Occipital lobe (tissue), 2 donors: ENCODE measurements around the gene TP53I11. TPM values are rescaled to one million over a fixed set of nuclear protein-coding genes. Genes with fewer than 3 reads are reported as not detected.

Experiments
- DNase-seq: peaks from one replicate; lab custom pipeline; 2025; lab: John Stamatoyannopoulos, UW
- total RNA-seq: library from RNA; depleted of rRNA; stranded (reverse); fragments of >200 nt; gene quantifications from one replicate; pipeline ENCODE4 v1.2.3, GENCODE V29; 2014

Gene TP53I11
- total RNA-seq, 1 donor from 2014 or later: 27.1 TPM

DNA sequence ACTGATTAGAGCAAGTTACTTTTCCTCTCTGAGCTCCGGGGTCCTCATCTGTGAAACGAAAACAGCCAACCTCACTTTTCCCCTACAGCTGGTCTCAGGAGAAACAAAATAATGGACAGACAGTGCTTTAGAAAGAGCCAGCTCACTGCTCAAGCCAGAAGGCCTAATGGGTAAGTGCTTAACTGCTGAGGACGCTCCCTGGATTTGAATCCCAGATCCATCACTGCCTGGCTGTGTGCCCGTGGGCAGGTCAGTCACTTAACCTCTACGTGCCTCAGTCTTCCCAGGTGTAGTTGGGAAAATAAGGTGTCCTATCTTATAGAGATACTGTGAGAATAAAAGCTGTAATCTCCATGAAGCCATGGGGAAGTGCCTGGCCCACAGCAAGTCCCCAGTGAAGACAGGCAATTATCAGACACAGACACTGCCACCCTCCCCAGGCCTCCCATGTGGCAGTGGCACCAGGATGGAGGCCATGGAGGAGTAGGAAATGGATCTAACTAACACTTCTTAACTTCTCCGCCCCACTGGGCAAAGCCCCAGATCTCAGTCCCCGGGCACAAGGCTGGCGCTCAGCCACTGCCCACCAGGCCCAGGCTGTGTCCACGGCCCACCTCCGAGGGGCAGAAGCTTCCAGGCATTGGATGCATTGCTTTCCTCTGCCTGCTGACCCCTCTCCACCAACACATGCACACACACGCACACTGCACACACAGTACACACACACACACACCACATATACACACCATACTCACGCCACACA, 9.2 kb downstream of the TP53I11 start:
- no peak for DNase-seq

DNA sequence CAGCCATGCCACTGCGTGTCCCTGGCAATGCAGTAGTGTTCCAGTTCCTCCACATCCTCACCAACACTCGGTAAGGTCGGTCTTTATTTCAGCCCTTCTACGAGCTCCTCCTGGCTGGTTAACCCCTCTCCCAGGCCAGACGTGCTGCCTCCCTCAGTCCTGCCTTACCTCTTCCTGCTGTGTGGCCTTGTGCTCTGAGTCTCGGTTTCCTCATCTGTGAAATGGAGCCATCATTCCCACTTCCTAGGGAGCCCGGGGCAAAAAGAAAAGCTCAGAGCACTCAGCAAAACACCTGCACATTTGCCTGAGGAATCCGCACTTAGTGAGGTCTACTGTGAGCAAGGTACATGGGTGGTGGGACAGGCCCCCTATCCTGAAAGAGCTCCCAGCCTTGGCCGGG, 9.8 kb downstream of the TP53I11 start:
- DNase-seq: no peak

DNA sequence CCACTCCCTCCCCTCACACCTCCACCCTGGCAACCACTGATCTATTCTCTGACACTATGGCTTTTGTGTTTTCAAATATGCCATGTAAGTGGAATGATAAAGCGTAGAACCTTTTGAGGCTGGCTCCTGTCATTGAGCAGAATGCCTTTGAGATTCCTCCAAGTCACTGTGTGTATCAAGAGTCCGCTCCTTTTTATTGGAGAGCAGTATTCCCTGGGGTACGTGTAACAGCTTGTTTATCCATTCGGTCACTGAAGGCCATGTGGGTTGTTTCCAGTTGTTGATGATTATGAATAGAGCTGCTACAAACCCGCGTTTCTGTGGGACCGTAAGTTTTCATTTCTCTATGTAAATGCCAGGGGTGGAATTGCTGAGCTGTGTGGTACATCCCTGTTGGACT, 10.3 kb downstream of the TP53I11 start:
- DNase-seq: no peak

DNA sequence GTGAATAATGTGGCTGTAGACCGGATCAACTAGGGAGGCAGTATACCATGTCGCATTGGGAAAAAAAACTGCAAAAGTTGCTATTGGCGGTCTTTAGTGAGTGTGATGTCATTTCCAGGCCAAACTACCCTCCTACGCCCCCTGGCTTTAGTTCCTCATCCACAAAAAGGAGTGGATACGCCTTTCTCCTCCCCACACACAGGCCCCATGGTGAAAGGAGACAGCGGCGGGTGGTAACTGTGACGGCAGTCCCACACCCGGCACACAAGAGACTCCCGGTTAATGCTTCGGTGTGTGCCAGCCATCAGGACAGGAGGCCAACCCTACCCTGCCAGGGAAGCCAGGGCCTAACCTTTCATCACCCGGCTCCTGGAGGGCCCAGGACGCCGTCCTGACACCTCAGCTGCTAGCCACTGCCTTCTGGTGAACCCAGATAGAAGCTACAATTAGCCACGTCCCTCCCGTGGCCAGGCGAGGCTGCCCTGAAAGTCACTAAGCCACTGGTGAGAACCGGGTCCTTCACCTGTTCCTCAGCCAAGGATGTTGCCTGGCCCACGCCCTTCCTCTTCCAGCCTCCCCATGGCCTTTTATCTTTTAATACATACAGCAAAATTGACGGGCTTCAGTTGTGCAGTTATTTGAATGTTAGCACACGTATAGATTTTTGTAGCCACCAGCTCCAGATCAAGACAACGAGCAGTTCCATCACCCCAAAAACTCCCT, 10.8 kb downstream of the TP53I11 start:
- no peak for DNase-seq

DNA sequence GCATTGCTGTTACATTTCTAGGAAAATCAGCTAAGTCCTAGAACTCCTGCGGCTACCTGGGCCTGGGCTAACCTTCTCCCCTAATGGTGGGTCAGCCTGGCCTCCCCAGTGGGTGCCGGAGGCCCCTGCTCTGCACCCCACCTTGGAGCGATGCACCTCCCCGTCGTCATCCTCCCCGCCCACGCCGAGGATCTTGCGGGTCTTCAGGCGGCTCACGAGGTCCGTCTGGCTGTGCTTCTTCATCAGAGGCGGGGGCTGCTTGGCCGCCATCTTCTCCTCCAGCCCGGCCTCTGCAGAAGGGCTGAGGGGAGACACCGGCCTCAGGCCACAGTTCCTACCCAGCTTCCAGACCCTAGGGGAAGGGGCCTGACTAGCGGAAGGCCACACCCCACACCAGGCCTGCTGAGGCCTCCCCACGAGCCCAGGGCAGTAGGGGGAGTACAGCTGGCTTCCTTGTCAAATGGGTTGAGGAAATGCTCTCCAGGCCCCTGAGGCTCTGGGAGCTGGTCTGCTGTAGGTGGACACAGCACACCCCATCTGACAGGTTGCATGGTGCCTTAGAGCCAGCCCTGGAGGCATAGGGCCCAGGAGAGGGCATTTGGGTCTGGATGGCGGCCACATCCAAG, 12.5 kb downstream of the TP53I11 start:
- DNase-seq: no peak

DNA sequence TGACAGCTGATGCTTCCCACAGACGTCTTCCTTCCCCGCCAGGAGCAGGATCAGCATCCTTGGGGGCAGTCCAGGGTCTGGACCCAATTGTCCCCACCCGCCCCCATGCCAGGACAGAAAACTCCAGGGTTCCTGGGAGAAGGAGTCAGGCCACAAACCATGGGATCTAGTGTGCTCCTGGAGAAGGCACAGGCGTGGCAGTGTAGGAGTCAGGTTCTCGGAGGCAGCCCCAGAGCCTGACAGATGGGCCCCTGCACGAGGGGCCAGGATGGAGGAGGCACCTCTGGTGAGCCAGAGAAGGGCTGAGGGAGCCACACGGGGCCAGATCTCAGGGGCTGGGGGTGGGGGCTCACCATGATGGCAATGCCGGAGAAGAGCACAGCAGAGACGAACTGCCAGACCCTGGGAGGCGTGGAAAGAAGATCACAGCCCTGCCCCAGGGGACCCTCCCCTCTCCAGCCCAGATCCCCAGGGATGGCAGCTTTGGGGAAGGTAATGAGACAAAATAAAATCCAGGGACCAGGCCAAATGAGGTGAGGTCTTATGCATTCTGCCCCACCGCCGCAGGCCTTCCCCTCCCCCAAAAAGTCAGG, 13.6 kb downstream of the TP53I11 start:
- DNase-seq: no peak

DNA sequence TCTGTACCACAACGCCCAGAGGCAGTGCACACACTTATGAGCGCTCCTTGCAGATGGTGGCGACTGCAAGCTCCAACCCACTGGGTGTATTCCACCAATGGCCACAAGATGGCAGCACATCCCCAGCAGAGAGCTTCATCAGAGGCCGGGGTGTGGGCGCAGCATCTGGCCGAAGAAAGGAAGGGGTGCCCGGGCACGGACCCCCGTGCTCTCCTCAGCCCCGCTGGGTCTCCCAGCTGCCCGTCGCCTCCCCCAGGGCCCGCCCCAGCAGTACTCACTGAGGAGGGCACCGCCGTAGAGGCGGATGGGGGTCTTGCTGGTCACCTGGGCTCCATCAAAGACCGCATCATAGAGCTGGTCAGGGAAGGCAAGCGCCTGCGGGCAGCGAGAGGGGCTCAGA, 14.2 kb downstream of the TP53I11 start:
- DNase-seq: peak; percentile 65

DNA sequence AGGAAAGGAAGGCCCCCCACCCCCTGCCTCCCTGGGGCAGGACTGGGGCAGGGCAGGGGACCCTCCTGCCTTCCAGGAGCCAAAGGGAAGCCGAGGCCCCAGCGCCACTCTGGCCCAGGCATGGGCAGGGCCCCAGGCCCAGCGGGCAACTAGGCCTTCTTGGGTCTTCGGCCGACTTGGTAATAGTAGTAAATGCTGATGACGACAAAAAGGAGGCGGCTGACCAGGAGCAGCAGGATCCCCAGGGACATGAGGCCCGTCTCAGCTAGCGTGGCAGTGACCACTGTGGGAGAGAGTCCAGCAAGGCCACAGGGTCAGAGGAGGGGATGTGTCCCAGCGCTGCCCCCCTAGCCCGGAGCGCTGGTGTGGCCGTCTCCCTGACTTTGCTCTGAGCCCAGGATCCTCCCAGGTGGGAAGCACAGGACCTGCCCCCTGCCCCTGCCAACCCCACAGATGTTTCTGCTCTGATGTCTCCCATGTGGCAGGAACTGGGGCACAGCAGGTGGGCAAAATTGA, 15.9 kb downstream of the TP53I11 start:
- DNase-seq: no peak

DNA sequence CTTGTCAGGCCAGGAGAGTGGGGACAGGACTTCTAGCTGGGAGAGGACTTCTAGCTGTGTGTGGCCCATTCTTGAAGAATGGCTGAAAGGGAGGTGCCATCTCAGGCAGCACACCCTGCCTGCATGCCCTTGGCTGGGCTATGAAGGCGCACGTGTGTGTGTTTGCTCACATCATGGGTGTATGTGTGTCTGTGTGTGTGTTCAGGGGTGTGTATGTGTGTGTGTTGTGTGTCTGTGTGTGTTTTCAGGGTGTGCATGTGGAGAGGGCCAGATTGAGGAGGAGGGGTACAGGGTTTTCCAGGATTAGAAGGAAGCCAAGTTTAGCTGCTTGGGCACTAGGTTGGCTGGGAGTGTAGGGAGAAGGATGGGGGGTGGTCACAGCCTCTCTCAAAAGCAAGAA, 16.6 kb downstream of the TP53I11 start:
- no peak for DNase-seq

DNA sequence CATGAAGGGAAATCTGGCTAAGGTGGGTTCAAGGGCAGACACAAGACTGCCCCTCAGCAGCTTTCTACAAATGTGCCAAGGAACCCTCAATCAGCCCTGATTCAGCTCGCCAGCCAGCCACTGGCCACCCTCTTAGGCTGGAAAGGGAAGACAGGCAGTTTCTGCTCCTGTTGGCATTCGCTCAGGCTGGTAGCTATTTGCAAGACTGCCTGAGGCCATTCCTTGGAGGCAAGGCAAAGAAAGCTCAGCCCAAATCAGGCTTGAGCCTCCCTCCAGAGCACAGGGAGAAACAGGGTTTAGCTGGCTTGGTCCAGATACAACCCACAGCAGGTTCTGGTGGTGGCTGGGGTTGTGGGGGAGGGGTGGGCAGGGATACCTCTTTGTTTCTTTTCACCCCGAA, 19.2 kb downstream of the TP53I11 start:
- DNase-seq: no peak

DNA sequence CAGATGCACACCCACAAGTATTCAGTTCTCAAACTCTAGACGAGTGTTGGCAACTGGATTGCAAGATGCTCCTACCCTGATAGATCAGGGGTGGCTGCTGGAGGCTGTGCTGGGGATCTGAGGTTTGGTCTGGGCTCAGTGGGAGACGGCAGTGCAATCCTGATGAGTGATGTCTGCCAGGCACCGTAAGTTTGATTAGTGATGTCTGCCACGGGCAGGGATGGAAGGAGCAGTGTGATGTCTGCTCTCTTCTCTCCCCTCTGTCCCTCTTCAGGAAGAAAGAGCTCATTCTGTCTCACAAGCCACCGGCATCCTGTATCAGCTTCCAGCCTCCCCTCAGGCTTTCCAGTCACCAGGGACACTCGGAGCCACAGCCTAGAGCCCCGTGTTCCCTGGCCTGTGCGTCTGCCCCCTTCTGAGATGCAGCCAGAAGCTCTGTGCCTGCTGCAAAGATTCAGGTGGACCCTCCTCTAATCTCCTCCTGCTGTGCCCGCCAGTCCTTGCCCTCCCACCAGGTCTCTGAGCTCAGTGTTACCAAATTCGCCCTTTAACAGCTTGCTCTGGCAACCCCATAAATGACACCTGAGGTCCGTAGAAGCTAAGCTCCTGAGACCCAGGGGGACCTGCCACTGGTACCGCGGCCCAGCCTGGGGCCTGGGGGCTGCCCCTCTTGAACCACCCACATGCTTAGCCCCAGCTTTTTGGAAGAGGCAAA, 19.9 kb downstream of the TP53I11 start:
- DNase-seq: no peak

DNA sequence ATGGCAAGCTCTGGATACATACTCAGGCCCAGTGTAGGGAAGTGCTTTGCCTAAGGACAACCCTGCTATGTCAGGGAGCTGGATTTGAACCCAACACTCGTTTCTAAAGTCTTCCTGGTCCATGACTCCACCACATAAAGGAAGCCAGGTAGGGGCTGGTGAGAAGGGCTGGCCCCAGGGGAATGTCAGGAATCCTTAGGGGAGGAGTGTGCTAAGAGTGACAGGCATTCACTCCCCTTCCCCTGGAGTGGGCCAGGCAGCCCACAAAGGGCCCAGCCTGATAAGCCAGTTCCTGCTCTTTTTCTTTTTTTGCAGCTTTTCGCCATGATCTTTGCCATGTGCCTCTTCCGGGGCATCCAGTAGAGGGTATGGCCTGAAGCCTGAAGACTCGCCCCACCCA, 21.9 kb downstream of the TP53I11 start:
- no peak for DNase-seq

DNA sequence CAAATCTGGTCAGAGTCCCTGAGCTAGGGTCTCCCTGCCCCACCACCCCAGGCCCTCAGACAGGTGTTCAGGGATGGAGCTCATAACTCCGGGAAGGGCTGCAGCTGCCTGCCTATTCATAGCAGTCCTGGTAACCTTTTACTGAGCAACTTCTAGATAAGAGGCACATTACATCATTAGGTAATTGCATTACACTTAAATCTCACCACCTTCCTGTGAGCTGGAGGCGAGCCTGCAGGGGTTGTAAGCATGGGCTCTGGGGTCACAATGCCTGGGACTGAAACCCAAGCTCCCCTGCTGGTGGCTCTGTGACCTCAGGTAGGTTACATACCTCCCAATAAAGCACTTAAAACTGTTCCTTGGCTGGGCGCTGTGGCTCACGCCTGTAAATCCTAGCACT, 22.5 kb downstream of the TP53I11 start:
- DNase-seq: no peak

DNA sequence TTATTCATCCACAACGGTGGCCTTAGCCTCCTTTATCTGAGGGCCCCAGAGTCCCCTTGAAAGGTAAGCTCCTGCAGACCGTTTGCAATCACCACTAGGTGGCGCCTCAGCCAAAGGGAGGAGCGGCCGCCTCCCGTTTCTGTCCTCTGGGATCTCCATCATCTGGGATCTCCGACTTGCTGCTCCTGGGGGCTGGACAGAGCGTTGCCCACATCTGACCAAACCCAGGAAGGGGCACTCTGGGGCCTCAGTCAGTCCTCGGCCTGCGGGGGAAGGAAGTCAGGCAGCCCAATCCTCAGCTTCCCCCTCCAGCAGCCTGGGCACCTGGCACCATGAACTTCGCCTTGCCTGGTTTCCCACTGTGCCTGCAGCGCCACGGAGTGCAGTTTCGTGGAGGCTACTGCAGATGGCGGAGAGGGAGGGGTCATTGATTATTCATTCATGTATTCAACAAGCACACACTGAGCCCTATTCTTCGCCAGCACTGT, 23.5 kb downstream of the TP53I11 start:
- DNase-seq: peak; percentile 87

DNA sequence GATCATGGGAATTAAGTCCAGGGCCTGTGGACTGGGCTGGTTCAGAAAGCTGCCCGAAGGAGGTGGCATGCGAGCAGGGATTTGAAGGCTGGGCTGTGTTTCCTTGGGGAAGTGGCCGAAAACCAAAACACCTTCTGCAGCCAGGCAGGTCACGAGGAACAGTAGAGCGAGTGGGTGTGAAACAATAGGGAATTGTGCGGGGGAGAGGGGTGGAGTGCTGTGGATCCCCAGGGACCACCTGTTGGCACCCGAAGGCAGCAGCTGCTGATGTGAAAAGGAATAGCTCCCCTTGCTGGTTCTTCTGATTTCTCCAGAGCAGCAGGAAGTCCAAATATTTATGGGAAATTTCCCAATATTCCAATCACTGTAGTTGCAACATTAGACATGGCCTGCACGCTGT, 24.6 kb downstream of the TP53I11 start:
- DNase-seq: no peak

DNA sequence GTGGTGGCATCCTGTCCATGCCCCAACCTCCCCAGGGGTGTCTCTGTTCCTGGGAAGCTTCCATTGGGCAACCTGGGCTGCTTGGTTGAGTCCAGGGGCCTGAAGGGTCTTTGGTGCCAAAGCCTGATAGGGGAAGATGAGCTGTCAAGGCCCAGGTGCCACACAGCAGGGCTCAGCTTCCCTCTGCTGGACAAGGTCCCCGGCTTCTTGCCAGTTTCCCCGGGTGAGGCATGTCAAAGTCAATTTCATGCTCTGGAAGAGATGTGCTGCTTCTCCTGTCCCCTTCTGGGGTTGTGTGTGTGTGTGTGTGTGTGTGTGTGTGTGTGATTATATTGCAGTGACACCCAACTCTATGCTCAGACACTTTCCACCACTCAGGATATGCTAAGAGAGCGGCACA, 26.9 kb downstream of the TP53I11 start:
- DNase-seq: no peak

DNA sequence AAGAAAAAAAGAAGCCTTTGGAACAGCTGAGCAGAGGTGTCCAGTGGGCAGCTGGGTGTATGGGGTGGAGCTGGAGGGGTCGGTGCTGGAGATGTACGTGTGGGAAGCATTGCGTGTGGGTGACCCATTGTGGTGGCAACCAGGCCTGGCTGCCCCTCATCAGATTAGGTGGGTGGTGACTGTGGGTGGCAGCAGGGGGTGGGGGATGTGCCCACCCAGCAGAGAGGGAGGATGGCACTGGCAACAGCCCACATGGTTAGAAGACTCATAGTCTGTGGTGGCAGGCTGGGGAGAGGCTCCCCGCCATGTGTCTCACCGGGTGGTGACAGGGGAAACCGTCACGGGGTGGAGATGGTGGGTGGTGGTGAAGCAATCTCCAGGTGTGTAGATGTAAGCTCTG, 27.6 kb downstream of the TP53I11 start:
- no peak for DNase-seq

DNA sequence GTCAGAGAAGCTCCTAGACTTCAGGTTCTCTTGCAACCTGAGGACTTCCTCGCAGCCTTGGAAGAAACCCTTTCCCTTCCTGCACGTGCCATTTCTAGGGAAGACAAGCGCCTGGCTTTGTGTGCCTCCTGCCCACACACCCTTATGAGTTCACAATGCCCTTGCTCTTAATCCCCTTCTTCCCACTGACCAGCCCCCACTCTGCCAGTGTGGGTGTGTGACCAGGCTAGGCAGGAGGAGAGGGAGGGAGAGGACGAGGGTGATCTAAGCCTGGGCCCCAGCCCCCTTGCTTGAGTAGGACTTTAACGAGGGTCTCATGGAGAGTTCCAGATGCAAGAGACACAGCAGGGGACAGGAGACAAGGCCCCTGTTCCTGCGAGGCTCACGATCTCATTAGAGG, 30.2 kb downstream of the TP53I11 start:
- DNase-seq: no peak

DNA sequence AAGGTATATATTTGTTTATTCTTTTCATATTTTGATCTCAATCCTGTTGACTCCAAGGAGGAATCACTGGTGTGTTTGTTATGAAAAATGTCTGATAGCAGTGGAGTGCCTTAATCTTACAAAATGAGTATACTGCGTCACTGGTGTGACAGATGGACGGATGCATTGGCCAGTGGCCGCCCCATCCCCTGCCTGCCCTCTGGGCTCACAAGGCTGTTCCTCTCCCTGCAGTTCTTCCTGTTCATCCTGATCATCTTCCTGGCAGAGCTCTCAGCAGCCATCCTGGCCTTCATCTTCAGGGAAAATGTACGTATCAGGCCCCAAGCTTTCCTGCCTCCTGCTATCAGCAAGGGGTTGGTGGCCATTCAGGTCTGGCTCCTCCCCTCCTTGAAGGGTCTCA, 32.9 kb downstream of the TP53I11 start:
- DNase-seq: no peak

DNA sequence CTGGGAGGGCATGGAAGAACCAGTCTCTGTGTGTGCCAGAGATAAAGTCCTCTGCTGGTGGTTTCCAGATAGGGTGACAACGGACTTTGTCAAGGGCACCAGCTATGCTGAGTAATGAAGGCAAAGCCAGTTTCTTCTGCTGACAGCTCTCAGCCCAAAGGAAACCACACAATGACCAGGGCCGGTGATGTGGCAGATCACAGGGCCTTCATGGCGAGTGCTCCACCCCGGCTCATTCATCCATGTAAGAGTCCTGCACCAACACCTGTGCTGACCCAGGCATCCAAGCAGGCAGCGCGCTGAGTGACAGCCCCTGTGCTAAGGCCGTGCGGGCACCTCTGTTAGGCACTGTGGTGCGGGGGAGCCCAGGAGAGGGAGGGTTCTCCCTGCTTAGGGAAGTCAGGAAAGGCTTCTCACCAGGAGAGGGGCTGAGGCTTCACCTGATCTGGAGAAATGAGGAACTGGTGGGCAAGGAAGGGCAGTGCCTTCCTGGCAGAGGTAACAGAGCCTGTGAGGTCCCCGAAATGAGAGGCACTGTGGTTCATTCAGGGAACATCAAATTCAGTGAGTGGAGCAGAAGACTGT, 33.8 kb downstream of the TP53I11 start:
- no peak for DNase-seq

DNA sequence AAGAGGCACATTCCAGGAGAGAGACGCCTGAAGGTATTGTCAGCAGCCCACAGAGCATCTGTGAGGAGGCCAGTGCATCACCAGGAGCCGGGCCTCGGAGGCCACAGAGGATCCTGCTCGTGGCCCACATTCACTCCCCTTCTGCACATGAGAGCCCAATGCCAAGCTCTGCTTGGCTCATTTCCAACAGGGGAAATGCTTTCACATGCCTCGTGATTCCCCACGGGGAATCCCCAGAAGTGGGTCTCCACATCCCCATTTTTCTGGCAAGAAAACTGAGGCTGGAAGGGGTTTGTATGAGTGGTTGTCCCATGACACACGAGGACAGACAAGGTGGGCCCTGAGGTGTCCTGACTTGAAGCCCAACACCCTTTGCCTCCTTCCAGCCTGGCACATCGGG, 34.4 kb downstream of the TP53I11 start:
- no peak for DNase-seq
